Breast epithelium (tissue), 4 donors: ENCODE data around the gene SEC16A. TPM values are rescaled to one million over a fixed set of nuclear protein-coding genes. Genes with fewer than 3 reads are reported as not detected.

Source experiments
- DNase-seq, 2 donors: peaks; one replicate each; pipeline ENCODE4 v3.0.0-alpha.2; 2019; ENCODE audit warnings: low spot score in 2 of 2
- H3K27ac ChIP-seq, 2 donors: fragments of 200-600 bp; sonication (generic) in 1 of 2; one replicate each; pipeline ENCODE4 v1.5.1; 2016 to 2019; ENCODE audit warnings: mild to moderate bottlenecking in 1 of 2
- H3K27me3 ChIP-seq, 2 donors: fragments of 200-600 bp; sonication (generic) in 1 of 2; one replicate each; pipeline versions ENCODE4 v1.5.1 to v1.6.0; 2017 to 2019; ENCODE audit warnings: control low read depth in 1 of 2, mild to moderate bottlenecking in 1 of 2
- H3K36me3 ChIP-seq: fragments of 200-600 bp; one replicate; pipeline ENCODE4 v1.5.1; 2019
- H3K4me1 ChIP-seq, 2 donors: fragments of 200-600 bp; sonication (generic); one replicate each; pipeline ENCODE4 v1.5.1; 2016 to 2019; ENCODE audit warnings: control low read depth in 1 of 2
- H3K4me3 ChIP-seq, 3 donors: fragments of 200-600 bp; sonication (generic); 1 replicate in 2 of 3; 2 replicates in 1 of 3; pipeline ENCODE4 v1.5.1; 2016 to 2019; ENCODE audit warnings: mild to moderate bottlenecking in 3 of 3, moderate library complexity in 2 of 3
- H3K9me3 ChIP-seq, 2 donors: fragments of 200-600 bp; sonication (generic) in 1 of 2; one replicate each; pipeline ENCODE4 v1.5.1; 2016 to 2019; ENCODE audit warnings: control low read depth in 1 of 2
- POLR2A ChIP-seq: fragments of 450-650 bp; IDR thresholded peaks from one replicate; pipeline ENCODE4 v1.6.1; 2016; ENCODE audit warnings: antibody characterized with exemption, mild to moderate bottlenecking, moderate library complexity
- POLR2AphosphoS5 ChIP-seq, 3 donors: sonication (generic); formaldehyde crosslinking; IDR thresholded peaks; one replicate each; pipeline ENCODE4 v1.6.1; 2017; ENCODE audit warnings: antibody characterized with exemption in 3 of 3
- intact Hi-C: fragments of 100-400 bp; cut with DNase I; formaldehyde crosslinking; loops from one replicate; pipeline ENCODE4 v1.15.1; 2023; ENCODE audit warnings: low total_unique reads
- total RNA-seq, 3 donors: library from RNA; depleted of rRNA; stranded (reverse); fragments of >200 nt; gene quantifications; one replicate each; pipeline ENCODE4 v1.1.0, GENCODE V29; 2016
- TF ChIP-seq, protein P1 (sequence below), 3 donors: fragments of 450-650 bp; IDR thresholded peaks; one replicate each; pipeline ENCODE4 v1.5.1; 2016 to 2017; ENCODE audit warnings: antibody characterized with exemption in 3 of 3, mild to moderate bottlenecking in 3 of 3, moderate library complexity in 3 of 3

The SEC16A gene
- total RNA-seq, 3 donors from 2014 or later = 41.9 to 55.1 (median 42.9) TPM

GRCh38 chr9:136447173-136447778 lies 35.6 kb downstream of the SEC16A start:
- intact Hi-C loops = no loop called here
- Histone ChIP-seq H3K27ac (no peak overlapping the region), H3K36me3 (peaks cover 23% of the 10 kb centered on the region), H3K4me3 (no peak overlapping the region), H3K9me3 (no peaks in the 10 kb centered on the region), H3K27me3 (no peaks in the 10 kb centered on the region), H3K4me1 (no peaks in the 10 kb centered on the region)
- no peak for DNase-seq
- TF ChIP-seq POLR2AphosphoS5 (IDR thresholded peaks at IDR 0.05) (no peak), POLR2A (no peak)
- TF ChIP-seq, protein P1, sequence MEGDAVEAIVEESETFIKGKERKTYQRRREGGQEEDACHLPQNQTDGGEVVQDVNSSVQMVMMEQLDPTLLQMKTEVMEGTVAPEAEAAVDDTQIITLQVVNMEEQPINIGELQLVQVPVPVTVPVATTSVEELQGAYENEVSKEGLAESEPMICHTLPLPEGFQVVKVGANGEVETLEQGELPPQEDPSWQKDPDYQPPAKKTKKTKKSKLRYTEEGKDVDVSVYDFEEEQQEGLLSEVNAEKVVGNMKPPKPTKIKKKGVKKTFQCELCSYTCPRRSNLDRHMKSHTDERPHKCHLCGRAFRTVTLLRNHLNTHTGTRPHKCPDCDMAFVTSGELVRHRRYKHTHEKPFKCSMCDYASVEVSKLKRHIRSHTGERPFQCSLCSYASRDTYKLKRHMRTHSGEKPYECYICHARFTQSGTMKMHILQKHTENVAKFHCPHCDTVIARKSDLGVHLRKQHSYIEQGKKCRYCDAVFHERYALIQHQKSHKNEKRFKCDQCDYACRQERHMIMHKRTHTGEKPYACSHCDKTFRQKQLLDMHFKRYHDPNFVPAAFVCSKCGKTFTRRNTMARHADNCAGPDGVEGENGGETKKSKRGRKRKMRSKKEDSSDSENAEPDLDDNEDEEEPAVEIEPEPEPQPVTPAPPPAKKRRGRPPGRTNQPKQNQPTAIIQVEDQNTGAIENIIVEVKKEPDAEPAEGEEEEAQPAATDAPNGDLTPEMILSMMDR (IDR thresholded peaks at IDR 0.05) = no peak

- no peaks in the 10 kb centered on the region for H3K9me3 ChIP-seq
- H3K27ac ChIP-seq = no peak overlapping the region
- no peak for TF ChIP-seq POLR2A
- TF ChIP-seq, protein P1 (IDR thresholded peaks at IDR 0.05) = no peak
- no peak for TF ChIP-seq POLR2AphosphoS5 (IDR thresholded peaks at IDR 0.05)
- DNase-seq = no peak
- H3K36me3 ChIP-seq = peaks cover 20% of the 10 kb centered on the region
- intact Hi-C loops = no loop called here
- H3K27me3 ChIP-seq = no peaks in the 10 kb centered on the region
- H3K4me1 ChIP-seq = no peaks in the 10 kb centered on the region
- H3K4me3 ChIP-seq = no peak overlapping the region
Measured at GRCh38 chr9:136445799-136446198, 37.0 kb downstream of the SEC16A start.

GRCh38 chr9:136444102-136444501 lies 38.7 kb downstream of the SEC16A start:
- no peaks in the 10 kb centered on the region for H3K4me1 ChIP-seq
- intact Hi-C loops = no loop called here
- H3K27ac ChIP-seq = no peak overlapping the region
- no peaks in the 10 kb centered on the region for H3K9me3 ChIP-seq
- TF ChIP-seq POLR2AphosphoS5 (IDR thresholded peaks at IDR 0.05) (no peak), POLR2A (no peak)
- TF ChIP-seq, protein P1 (IDR thresholded peaks at IDR 0.05) = no peak
- no peaks in the 10 kb centered on the region for H3K27me3 ChIP-seq
- H3K4me3 ChIP-seq = no peak overlapping the region
- peaks cover 18% of the 10 kb centered on the region for H3K36me3 ChIP-seq
- no peak for DNase-seq

DNA sequence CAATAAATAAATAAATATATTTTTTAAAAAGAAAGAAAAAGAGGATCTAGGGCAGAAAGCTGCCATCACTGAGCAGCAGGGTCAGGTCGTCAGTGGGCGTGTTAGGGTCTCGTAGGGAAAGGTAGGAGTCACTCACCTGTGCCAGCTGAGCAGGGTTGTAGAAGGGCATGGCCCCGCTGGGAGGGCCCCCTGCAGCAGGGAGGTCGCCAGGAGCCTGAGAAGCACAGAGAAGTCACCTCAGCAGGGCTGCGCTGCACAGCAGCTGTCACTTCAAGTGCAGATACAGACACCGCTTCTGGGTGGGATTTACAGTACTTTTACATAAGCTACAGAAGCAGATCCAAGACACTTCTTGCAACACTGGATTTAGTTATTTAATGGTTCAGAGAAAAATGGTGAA lies 39.2 kb downstream of the SEC16A start:
- Histone ChIP-seq H3K27me3 (no peaks in the 10 kb centered on the region), H3K4me1 (no peaks in the 10 kb centered on the region), H3K36me3 (peaks cover 18% of the 10 kb centered on the region), H3K27ac (no peak overlapping the region), H3K4me3 (no peak overlapping the region), H3K9me3 (no peaks in the 10 kb centered on the region)
- TF ChIP-seq POLR2AphosphoS5 (IDR thresholded peaks at IDR 0.05) = no peak
- no peak for TF ChIP-seq POLR2A
- TF ChIP-seq, protein P1 (IDR thresholded peaks at IDR 0.05) = no peak
- no peak for DNase-seq
- intact Hi-C loops = no loop called here

DNA sequence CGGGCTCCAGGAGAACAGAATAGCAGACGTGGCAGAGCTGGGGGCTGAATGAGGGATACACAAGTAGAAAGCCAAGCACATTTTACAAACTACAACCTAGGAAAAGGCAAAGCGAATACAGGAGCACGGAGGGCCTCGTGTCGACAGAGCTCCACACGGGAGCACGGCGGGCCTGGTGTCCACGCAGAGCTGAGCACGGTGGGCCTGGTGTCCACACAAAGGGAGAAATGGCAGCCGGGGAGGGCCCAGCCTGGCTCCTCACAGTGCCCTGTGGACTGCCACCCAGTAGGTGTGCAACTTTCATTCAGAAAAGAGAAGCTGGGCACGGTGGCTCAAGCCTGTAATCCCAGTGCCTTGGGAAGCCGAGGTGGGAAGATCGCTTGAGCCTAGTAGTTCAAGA lies 39.8 kb downstream of the SEC16A start:
- no peak for DNase-seq
- peaks cover 0 to 5% of the 10 kb centered on the region in 2 donors for H3K4me1 ChIP-seq
- H3K27me3 ChIP-seq = no peaks in the 10 kb centered on the region
- no peak overlapping the region for H3K4me3 ChIP-seq
- intact Hi-C loops = no loop called here
- TF ChIP-seq, protein P1 (IDR thresholded peaks at IDR 0.05) = no peak
- no peak for TF ChIP-seq POLR2AphosphoS5 (IDR thresholded peaks at IDR 0.05)
- no peak for TF ChIP-seq POLR2A
- no peaks in the 10 kb centered on the region for H3K9me3 ChIP-seq
- no peak overlapping the region for H3K27ac ChIP-seq
- H3K36me3 ChIP-seq = peaks cover 18% of the 10 kb centered on the region
